Measurements from ENCODE around the gene GPR61. TPM values are rescaled to one million over a fixed set of nuclear protein-coding genes. Genes with fewer than 3 reads are reported as not detected.

GPR61 gene
- total RNA-seq, 2 experiments from 2014 or later, result 0.53 TPM; not detected in 1

DNA sequence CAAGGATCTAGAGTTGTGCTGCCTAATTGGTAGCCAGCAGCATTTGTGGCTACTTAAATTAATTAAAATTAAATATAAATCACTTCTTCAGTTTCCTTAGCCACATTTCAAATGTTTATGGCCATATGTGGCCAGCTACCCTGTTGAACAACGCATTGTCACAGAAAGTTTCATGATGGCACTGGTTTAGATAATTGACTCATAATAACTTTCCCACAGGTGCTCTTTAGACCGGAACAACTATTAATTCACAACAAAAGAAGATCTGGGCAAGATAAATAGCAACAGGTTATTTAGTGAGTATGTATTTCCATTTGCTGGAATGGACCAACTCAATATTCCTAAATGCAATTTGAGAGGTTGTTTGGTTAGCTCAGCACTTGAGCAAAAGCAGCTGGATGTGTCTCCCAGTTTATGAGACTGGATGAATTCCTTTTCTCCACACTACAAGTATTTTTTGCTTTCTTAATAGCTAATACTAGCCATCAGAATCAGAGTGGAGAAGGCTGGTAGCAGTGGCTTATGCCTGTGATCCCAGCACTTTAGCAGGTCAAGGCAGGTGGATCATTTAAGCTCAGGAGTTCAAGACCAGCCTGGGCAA, 26.5 kb upstream of the GPR61 start:
- Mint-ChIP-seq H3K4me3 (no peak overlapping the region), H3K9me3 (no peaks in the 10 kb centered on the region), H3K36me3 (ENCODE audit: low read depth) (no peaks in the 10 kb centered on the region), H3K4me1 (peaks cover 23% of the 10 kb centered on the region), H3K27ac (no peak overlapping the region), H3K27me3 (peaks cover 33% of the 10 kb centered on the region)
- POLR2A ChIA-PET, result interaction anchor here (1.0 to 1.2 kb wide), 2 partner anchors 16 to 19 kb away, joined by 3 read pairs; partner anchors contain the start of gene CYB561D1
- no peak for DNase-seq
- CTCF ChIA-PET, result interaction anchor here (0.6 to 2.2 kb wide), 5 partner anchors 19 to 44 kb away, joined by 3 to 13 read pairs (median 4); no protein-coding TSS in a partner anchor

DNA sequence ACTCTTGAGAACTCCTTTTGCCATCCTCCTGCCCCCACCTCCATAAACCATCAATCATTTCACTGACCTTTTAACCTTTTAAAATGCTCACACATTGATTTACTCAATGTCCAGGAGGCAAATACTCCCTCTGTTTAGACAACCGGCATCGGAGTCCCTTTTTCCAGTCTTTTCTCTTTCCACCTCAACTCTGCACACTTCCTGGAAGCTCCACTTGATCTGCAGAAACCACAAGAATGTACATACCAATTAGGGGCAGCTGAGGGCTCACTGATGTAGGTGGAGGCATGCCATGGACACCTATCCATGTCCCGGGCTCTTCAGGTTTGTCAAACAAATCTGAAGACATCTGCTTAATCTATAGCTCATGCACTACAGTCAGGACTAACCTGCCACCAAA, 24.8 kb upstream of the GPR61 start:
- CTCF ChIA-PET, result interaction anchor here (0.8 to 2.5 kb wide), 8 partner anchors 10 to 290 kb away, joined by 3 to 23 read pairs (median 8); partner anchors contain the start of gene CYB561D1
- Mint-ChIP-seq H3K27me3 (peaks cover 22% of the 10 kb centered on the region), H3K36me3 (ENCODE audit: low read depth) (no peaks in the 10 kb centered on the region)

DNA sequence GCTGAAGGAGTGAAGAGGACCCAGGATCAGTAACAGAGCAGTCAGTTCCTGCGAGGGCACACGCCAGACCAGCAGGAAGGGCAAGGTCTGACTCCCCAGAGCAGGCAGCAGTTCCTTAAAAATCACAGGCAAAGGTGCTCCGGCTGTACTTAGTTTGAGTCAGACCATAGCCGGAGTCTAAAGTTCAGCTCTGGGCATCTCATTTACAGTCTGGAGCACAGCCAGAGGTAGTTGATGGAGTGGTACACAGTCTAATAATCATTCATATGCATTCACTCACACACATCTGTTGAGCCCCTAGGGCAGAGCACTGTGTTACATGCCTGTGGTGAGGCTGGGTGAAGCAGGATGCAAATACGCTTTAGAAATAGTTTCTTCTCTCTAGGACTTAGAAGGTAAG, 22.8 kb upstream of the GPR61 start:
- Mint-ChIP-seq H3K36me3 (ENCODE audit: low read depth) (no peaks in the 10 kb centered on the region), H3K27ac (no peak overlapping the region), H3K4me1 (no peaks in the 10 kb centered on the region), H3K27me3 (peaks cover 6% of the 10 kb centered on the region), H3K9me3 (no peaks in the 10 kb centered on the region), H3K4me3 (no peak overlapping the region)
- ChIA-PET CTCF (interaction anchor here (0.7 to 2.5 kb wide), 5 partner anchors 12 to 27 kb away, joined by 3 to 23 read pairs (median 9); no protein-coding TSS in a partner anchor), POLR2A (no interaction called here)
- no peak for DNase-seq

More for the DNA sequence above, 24.8 kb upstream of the GPR61 start:
- POLR2A ChIA-PET, result interaction anchor here (0.8 to 1.5 kb wide), 4 partner anchors 17 to 22 kb away, joined by 3 to 5 read pairs (median 4); no protein-coding TSS in a partner anchor
- no peaks in the 10 kb centered on the region for H3K9me3 Mint-ChIP-seq
- DNase-seq, result no peak
- H3K27ac Mint-ChIP-seq, result no peak overlapping the region
- H3K4me1 Mint-ChIP-seq, result peaks cover 12% of the 10 kb centered on the region
- H3K4me3 Mint-ChIP-seq, result no peak overlapping the region

DNA sequence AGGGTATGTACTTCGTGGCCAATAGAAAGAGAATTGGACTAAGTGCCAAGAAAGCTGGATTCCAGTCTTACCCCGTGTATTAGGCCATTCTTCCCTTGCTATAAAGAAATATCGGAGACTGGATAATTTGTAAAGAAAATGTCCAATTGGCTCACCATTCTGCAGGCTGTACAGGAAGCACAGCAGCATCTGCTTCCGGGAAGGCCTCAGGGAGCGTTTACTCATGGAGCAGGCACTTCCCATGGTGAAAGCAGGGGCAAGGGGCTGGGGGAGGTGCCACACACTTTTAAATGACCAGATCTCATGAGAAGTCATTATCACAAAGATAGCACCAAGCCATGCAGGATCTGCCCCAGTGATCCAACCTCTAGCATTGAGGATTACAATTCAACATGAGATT, 22.3 kb upstream of the GPR61 start:
- no peak overlapping the region for H3K4me3 Mint-ChIP-seq
- CTCF ChIA-PET, result interaction anchor here (0.7 to 1.6 kb wide), 2 partner anchors 13 to 28 kb away, joined by 3 read pairs; no protein-coding TSS in a partner anchor
- DNase-seq, result no peak
- POLR2A ChIA-PET, result no interaction called here
- no peaks in the 10 kb centered on the region for H3K36me3 Mint-ChIP-seq (ENCODE audit: low read depth)
- H3K4me1 Mint-ChIP-seq, result no peaks in the 10 kb centered on the region
- no peak overlapping the region for H3K27ac Mint-ChIP-seq
- no peaks in the 10 kb centered on the region for H3K9me3 Mint-ChIP-seq
- peaks cover 10% of the 10 kb centered on the region for H3K27me3 Mint-ChIP-seq

DNA sequence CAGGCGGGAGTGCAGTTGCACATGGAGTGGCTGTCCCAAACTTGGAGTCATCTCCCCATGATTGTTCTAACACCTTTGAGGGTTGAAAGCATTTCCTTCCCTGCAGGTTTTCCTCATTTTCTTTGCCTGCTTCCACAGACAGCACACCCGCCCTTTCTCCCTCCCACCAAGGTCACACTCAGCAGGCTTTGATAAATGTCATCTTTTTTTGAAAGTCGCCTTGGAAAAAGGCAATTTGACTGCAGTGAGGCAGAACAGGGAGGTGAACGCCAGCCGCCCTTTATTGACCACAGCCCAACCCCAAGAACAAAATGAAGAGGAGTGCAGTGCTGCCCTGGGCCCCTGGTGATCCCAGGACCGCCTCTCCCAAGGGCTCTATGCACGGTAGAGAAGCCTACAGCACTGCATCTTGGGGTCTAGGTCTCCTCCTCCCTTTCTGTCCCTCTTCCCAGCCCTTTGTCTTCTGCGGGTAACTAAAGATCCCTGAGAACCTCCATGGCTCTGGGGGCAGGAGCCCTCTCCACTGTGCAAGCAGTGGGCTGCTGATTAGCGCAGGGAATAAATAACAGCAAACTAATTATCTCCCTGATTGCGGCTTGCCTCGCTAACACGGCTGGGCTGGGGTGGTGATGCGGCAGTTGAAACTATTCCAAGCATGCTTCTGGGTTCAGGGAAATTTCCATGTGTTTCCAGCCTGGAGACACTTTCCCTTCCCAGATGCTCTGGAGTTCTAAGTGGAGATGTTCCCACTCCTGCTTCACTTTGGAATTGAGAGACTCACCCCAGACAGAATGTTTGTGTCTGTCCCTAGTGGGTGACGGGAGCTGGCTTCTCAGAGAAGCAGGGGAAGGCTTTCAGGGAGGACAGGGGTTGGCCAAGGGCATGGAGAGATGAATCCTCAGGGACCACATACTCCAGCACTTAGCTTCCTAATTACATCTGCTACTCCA, 18.4 kb upstream of the GPR61 start:
- POLR2A ChIA-PET, result interaction anchor here (1.3 kb wide), 1 partner anchor 27 kb away, joined by 4 read pairs; the partner anchor contains the start of gene GNAI3
- Mint-ChIP-seq H3K4me1 (no peaks in the 10 kb centered on the region), H3K36me3 (ENCODE audit: low read depth) (no peaks in the 10 kb centered on the region), H3K9me3 (no peaks in the 10 kb centered on the region), H3K27me3 (peaks cover 16% of the 10 kb centered on the region), H3K27ac (no peak overlapping the region), H3K4me3 (no peak overlapping the region)
- no peak for DNase-seq
- CTCF ChIA-PET, result interaction anchor here (0.9 to 2.7 kb wide), 4 partner anchors 11 to 27 kb away, joined by 3 to 11 read pairs (median 3); partner anchors contain the start of gene CYB561D1

DNA sequence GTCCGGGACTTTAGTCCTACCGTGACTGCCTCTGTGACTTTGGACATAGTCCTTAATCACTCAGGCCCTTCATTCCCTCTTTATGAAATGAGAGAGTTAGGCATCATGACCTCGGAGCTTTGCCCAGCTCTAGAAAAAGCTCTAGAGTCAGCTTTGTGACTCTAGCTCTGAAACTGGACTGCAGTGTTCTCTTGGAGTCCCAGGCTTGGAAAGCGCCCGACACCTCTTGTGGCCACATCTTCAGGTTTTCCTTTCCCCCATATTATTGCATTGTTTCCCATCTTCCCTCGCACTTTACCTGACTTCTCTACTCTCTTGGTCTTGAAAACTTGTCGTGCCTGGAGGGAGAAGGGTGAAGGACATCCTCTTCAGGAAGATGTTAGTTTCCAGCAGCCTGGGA, 17.6 kb upstream of the GPR61 start:
- Mint-ChIP-seq H3K4me3 (no peak overlapping the region), H3K4me1 (no peaks in the 10 kb centered on the region), H3K27ac (no peak overlapping the region), H3K9me3 (no peaks in the 10 kb centered on the region), H3K36me3 (ENCODE audit: low read depth) (no peaks in the 10 kb centered on the region), H3K27me3 (peaks cover 20% of the 10 kb centered on the region)
- POLR2A ChIA-PET, result no interaction called here
- no peak for DNase-seq
- CTCF ChIA-PET, result interaction anchor here (2.7 kb wide), 1 partner anchor 10 kb away, joined by 11 read pairs; no protein-coding TSS in a partner anchor

DNA sequence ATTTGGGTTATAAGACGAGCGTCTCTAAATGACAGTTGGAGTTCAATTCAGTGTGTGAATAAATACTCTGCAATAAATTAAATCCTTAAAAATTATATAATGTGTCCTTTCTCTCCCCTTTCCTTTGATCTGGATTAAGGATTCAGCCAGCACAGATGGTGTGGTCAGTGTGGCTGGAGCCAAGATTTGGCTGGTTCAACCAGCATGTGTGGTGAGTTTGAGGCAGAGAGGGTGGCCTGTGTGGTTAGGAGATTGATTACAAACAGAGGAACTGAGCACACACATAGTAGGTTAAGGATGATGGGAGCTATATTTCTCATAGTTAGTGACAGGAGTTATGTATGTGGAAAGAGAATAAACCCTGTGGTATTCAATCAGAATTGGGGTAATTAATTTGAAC, 16.0 kb upstream of the GPR61 start:
- no peak overlapping the region for H3K27ac Mint-ChIP-seq
- ChIA-PET POLR2A (interaction anchor here (1.5 kb wide), 1 partner anchor 8 kb away, joined by 3 read pairs; no protein-coding TSS in a partner anchor), CTCF (interaction anchor here (1.0 to 2.7 kb wide), 3 partner anchors 9 to 29 kb away, joined by 3 to 11 read pairs (median 4); partner anchors contain the start of gene CYB561D1)
- DNase-seq, result no peak
- H3K4me3 Mint-ChIP-seq, result no peak overlapping the region
- no peaks in the 10 kb centered on the region for H3K9me3 Mint-ChIP-seq
- H3K27me3 Mint-ChIP-seq, result peaks cover 21% of the 10 kb centered on the region
- no peaks in the 10 kb centered on the region for H3K36me3 Mint-ChIP-seq (ENCODE audit: low read depth)
- no peaks in the 10 kb centered on the region for H3K4me1 Mint-ChIP-seq

DNA sequence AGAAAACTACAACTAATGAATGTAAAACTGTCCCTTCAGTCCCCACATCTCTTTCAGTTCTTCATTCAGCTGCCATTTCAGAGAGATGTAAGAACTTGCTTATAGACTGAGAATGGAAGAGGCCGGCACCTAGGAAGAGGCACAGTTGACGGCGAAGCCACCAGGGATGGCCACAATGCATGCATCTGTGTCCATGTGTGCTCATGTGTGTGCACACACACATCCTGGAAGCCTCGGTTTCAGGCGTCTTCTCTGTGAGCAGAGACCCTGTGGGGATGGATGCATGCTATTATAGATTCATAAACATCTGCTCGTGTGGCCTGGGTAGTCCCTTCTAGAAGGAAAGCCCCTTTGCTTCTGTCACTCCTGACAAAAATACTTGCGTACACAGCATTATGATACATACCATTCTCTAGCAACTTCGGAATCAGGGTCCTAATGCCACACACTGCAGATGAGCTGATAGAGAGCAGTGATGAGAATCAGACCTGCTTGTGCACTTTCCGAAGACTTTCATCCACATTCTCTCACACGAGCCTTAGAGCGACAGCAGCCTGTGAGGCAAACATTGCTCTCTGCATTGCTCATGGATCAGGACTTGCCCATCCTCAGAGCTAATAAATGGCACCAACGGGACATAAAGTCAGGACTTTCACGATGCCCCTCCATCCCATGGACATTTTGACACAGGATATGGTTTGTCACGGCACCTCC, 12.4 kb upstream of the GPR61 start:
- no peaks in the 10 kb centered on the region for H3K9me3 Mint-ChIP-seq
- H3K27me3 Mint-ChIP-seq, result peaks cover 18% of the 10 kb centered on the region
- peaks cover 16% of the 10 kb centered on the region for H3K4me1 Mint-ChIP-seq
- POLR2A ChIA-PET, result no interaction called here
- DNase-seq, result no peak
- CTCF ChIA-PET, result interaction anchor here (0.7 to 17.9 kb wide), 2 partner anchors 18 to 32 kb away, joined by 3 to 779 read pairs; partner anchors contain the start of genes AMIGO1, ATXN7L2 and CYB561D1
- H3K4me3 Mint-ChIP-seq, result no peak overlapping the region
- no peak overlapping the region for H3K27ac Mint-ChIP-seq
- H3K36me3 Mint-ChIP-seq (ENCODE audit: low read depth), result no peaks in the 10 kb centered on the region

DNA sequence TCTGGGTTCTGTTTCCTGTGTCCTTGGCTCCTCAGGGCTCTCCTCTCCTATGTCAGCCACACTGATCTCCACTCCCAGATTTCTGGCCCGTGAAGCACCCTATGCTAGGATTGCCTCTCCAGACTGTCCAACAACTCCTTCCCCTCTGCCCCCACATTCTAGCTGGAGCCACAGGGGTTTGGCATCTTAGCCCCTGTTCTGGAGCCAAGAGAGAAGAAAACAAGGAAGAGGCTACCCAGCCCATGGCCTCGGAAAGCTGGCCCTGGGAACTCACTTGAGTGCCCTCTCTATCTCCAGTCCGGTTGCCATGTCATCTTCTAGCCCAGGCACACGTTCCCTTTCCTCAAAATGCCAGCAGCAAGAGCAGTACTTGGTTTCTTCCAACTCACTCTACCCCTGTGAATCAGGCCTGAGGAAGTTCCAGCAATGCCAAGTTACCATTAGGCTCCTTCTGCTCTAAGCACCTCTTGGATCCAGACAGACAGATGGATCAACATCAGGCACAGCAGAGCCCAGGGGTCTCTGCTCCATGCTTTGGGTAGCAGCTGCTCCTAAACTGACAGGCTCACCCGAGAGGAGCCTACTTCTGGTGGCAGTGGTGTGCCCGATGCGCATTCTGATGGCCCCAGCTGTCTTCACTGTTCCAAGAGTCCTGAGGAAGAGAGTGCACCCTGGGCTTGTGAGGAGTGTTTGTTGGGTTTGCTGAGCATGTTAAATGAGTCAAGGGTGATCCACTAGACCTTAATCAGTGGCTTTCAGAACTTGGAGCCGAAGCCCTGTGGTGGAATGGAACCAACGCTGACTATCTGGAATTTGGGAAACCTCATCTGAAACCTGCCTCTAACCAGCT, 11.6 kb upstream of the GPR61 start:
- Mint-ChIP-seq H3K9me3 (no peaks in the 10 kb centered on the region), H3K36me3 (ENCODE audit: low read depth) (no peaks in the 10 kb centered on the region), H3K27ac (no peak overlapping the region), H3K27me3 (peaks cover 13% of the 10 kb centered on the region), H3K4me1 (peaks cover 22% of the 10 kb centered on the region), H3K4me3 (no peak overlapping the region)
- CTCF ChIA-PET, result interaction anchor here (0.7 to 17.9 kb wide), 3 partner anchors 19 to 250 kb away, joined by 3 to 779 read pairs (median 57); partner anchors contain the start of genes AMIGO1, ATXN7L2 and CYB561D1
- POLR2A ChIA-PET, result interaction anchor here (5.2 kb wide), 1 partner anchor 43 kb away, joined by 46 read pairs; the partner anchor contains the start of gene ATXN7L2
- DNase-seq, result no peak

DNA sequence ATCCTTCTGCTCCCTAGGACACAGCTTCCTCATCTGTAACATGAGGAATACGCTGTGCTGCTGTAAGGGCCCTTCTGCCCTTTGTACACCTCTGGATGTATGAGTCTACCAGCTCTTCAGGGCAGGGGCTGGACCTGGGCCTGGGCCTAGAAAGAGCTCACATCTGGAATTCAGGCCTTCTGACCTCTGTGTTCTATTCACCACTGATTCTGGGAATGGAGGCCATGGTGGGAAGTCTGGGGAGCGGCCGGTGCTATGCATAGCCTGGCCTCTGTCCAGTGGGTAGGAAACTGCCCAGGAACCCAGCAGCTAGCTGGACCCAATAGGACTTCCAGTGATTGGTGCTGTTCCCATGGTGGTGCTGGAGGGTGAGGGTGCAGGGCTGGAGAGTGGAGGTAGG, 11.0 kb upstream of the GPR61 start:
- H3K36me3 Mint-ChIP-seq (ENCODE audit: low read depth), result no peaks in the 10 kb centered on the region
- peaks cover 13% of the 10 kb centered on the region for H3K27me3 Mint-ChIP-seq
- peaks cover 22% of the 10 kb centered on the region for H3K4me1 Mint-ChIP-seq
- no peak overlapping the region for H3K27ac Mint-ChIP-seq
- no peak overlapping the region for H3K4me3 Mint-ChIP-seq
- no peak for DNase-seq
- ChIA-PET CTCF (interaction anchor here (2.0 to 17.9 kb wide), 3 partner anchors 13 to 251 kb away, joined by 9 to 779 read pairs (median 57); partner anchors contain the start of genes ATXN7L2 and CYB561D1), POLR2A (interaction anchor here (2.2 to 5.2 kb wide), 2 partner anchors 20 to 44 kb away, joined by 7 to 46 read pairs; partner anchors contain the start of genes ATXN7L2 and GNAI3)
- H3K9me3 Mint-ChIP-seq, result no peaks in the 10 kb centered on the region

DNA sequence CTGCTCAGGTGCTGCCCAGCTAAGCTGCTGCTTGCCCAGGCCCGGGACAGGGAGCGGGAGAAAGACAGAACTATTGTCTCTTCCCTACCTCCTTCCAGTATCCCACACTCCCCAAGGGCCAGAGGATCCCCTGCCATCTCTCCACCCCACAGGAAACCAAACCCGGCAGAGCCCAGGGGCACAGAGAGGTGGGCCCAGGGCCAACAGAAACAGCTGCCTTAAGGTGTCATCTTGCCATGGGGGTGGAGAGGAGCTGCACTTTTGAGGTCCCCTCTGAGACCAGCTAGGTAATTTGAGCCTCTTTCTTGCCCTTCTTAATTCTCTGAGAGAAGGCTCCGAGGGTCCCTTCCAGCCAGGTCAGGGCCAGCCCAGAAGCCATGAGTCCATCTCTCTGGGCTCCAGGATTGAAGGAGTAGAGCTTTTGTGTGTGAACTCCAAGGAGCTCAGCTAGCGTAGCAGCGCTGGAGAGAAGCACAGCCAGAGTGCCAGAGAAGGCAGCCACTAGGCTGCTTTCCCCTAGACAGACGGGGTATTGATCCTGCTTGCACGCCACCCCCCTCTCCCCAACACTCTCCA, 9.7 kb upstream of the GPR61 start:
- Mint-ChIP-seq H3K4me1 (peaks cover 22% of the 10 kb centered on the region), H3K9me3 (no peaks in the 10 kb centered on the region), H3K27me3 (peaks cover 10% of the 10 kb centered on the region), H3K27ac (no peak overlapping the region), H3K36me3 (ENCODE audit: low read depth) (no peaks in the 10 kb centered on the region), H3K4me3 (no peak overlapping the region)
- ChIA-PET CTCF (interaction anchor here (0.7 to 17.9 kb wide), 6 partner anchors 11 to 343 kb away, joined by 3 to 779 read pairs (median 8); partner anchors contain the start of genes AMIGO1, ATXN7L2 and CYB561D1), POLR2A (interaction anchor here (0.9 to 5.2 kb wide), 8 partner anchors 10 to 45 kb away, joined by 3 to 46 read pairs (median 10); partner anchors contain the start of genes AMIGO1, ATXN7L2, CYB561D1 and GNAI3)
- no peak for DNase-seq

Measured in activated CD4-positive, alpha-beta memory T cell treated with anti-CD3 and anti-CD28 coated beads, Interleukin-2, amount 10 ng/mL, durations not matched to agents 7 days and 5 days (primary cell).